ENCODE data around the gene HOXA10.

HOXA10 gene

DNA sequence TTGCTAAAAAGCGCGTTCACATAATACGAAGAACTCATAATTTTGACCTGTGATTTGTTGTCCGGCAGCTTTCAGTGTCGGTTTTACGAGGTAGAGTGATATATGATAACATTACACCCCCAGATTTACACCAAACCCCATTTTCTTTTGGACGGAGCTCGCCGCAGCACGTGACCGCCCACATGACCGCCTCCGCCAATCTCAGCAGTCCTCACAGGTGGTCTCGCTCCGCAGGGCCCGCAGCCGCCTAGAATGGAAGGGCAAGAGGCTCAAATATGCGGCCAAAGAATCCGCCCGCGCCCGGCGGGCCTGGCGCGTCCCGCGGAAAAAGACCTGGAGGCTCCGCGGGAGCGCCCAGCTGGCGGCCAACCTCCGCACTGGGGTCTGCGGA is 17.6 kb downstream of the HOXA10 start, which contains the start of gene HOXA7:
Gene HOXA7, minus strand, starts transcription at position 168 of the 391 bp plus-strand sequence. Its CDS starts 130 bp downstream, at position 38.
- DNase-seq (ENCODE audit: low read depth in 2 of 2), result no peak

GRCh38 chr7:27155816-27156507 is 18.2 kb downstream of the HOXA10 start:
- DNase-seq (ENCODE audit: low read depth in 2 of 2), result no peak

- DNase-seq (ENCODE audit: low read depth in 2 of 2), result peak in 1 of 2 experiments; percentile 45
These were observed 19.0 kb downstream of the HOXA10 start for GRCh38 chr7:27154901-27155815.

DNA sequence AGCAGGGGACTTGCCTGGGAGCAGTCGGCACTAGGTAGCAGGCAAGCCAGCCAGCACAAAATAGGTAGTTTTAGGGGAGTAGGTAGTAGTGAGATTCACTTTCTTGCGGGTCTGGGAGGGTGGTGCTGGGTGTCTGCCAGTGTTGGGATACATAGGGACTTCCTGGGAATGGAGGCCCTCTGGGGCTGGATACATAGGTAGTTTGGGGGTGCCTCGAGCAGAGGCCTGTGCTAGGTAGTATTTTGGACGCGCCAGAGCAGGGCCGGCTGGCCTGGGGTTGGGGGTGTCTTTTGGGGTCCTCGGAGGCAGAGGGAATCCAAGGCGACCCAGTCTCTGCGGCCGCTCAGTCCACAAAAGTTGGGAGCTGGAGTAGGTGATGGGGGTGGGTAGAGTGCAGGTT is 19.8 kb downstream of the HOXA10 start:
- DNase-seq (ENCODE audit: low read depth in 2 of 2), result no peak

GRCh38 chr7:27153526-27153925 is 20.6 kb downstream of the HOXA10 start:
- DNase-seq (ENCODE audit: low read depth in 2 of 2), result no peak

DNA sequence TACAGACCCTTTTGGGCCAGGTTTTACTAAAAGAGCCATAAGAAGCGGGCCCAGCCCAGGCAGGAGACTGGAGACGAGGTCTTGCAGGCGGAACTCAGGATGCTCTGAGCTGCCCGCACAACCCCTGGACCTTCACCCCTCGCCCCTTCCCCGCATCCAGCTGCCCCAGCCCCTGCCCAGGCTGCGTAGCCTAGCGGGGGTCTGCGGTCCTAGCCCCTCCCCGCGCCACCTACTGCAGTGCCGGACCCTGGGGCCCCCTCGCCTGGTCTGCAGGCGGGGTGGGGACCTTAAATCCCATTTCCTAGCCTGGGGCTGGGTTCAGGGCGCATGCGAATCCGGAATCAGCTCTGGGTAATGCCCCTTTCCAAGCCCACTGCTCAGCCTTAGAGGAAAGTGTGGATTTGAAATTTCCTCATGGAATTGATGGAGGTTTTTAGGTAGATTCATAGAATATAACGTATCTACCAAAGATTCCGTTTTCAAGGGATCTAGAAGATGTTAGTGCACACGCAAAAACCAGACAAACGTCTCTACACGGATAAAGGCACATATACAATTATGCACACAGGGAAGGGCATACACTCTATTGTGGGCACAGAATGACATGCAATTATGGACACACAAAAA is 21.2 kb downstream of the HOXA10 start:
- DNase-seq (ENCODE audit: low read depth in 2 of 2), result no peak

DNA sequence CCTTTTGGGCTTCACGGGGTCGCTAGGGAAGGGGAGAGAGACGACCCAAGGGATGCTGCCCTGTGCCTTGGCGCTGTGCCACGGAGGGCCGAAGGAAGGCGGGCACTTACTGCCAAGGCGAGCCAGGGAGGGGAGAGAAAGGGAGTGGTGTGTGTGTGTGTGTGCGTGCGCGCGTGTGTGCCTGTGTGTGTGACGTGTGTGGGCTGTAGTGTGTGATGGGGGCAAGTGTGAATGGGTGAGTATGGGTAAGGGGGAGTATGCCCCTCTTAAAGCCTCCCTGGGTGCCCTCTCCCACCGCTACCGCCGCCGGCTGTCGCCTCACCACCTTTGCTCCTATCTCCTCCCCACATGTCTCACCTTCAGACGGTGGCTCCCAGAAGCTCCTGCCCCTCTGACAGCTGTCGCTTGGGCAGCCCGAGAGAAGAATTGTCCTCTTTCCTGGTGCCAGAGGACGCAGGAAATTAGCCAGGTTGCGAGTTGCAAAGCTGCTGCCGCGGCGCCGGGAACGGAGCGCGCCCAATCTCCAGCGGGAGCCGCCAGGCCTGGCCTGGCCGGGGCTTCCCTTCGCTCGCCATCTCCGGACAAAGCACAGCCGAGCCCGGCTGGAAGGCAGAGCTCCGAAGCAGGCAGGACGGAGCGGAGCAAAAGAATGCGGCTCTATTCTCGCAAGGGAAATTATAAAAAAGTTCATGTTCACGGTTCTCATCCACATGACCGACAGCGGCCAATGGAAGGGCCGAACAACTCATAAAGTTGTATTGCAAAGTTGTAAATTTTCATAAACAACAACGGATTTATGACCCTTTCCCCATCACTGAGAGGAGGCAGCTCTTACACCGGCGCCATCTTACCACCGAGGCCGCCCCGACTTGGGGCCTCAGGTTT is 21.9 kb downstream of the HOXA10 start, which contains the start of gene HOXA3:
Gene HOXA3, minus strand, starts transcription at position 653 of the 885 bp plus-strand sequence. CDS start 41,943 bp downstream, outside the sequence.
- no peak for DNase-seq (ENCODE audit: low read depth in 2 of 2)

DNA sequence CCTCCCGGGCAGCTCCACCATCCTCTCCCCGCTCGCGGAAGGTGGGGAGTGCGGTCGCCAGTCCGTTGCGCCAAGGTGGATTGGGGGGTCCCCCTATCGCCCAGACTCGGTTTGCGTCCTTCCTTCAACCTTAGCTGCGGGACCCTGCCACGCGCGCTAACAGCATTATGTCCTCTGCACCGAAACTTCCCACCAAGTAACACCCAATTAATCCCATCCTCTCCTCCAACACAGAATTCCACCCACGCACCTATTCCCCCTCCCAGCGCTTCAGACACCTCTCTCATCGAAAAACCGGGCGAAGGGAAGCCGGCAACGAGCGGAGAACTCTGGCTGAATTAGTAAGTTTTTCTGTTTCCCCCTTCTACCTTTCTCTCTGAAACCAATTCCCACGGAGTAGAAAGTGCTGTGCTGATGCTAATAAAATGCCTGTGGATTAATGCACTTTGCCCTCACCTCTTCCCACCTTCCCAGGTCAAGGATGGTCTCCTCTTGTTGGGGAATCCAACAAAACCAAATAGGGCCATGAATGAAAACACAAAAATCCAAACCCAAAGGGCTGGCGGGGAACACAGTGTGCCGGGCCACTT is 22.7 kb downstream of the HOXA10 start:
- no peak for DNase-seq (ENCODE audit: low read depth in 2 of 2)

DNA sequence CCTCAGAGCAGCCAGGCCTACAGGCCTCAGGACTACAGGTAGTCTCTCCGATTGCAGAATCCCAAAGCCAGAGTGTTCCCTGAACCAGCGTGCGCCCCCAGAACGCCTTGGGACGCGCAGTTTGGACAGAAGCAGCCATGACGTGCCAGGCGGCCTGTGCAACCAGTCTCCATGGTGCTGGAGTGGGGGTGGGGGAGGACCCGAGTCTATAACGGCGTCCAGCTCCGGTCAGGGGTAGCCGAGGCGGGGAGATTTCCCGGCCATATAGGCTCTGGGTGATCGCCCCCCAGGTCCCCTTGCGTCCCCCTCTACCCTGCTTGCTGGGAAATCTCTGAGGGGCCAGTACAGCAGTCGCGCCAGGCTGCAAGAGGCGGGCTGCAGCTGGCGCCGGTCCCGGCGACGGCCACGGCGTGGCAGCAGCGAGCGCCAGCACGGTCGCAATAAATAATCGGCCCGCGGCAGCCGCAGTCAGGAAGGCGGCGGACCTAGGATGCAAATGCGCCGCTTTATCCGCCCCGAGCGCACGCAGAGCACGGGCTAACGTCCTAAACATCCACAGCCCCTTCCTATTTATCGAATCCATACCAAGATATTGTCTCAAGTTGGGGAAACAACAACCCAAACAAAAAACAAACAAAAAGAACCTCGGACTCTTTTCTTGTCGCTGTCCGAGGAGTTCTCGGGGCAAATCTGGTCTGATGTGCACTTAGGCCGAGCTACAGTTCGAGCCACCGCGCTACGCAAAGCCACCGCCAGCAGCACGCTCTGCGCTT is 23.4 kb downstream of the HOXA10 start:
- peak; percentile 41 to 58 for DNase-seq (ENCODE audit: low read depth in 2 of 2)

- DNase-seq (ENCODE audit: low read depth in 2 of 2), result no peak
These were observed 24.1 kb downstream of the HOXA10 start for GRCh38 chr7:27149842-27150567.

GRCh38 chr7:27148756-27149641 is 25.1 kb downstream of the HOXA10 start:
- no peak for DNase-seq (ENCODE audit: low read depth in 2 of 2)

DNA sequence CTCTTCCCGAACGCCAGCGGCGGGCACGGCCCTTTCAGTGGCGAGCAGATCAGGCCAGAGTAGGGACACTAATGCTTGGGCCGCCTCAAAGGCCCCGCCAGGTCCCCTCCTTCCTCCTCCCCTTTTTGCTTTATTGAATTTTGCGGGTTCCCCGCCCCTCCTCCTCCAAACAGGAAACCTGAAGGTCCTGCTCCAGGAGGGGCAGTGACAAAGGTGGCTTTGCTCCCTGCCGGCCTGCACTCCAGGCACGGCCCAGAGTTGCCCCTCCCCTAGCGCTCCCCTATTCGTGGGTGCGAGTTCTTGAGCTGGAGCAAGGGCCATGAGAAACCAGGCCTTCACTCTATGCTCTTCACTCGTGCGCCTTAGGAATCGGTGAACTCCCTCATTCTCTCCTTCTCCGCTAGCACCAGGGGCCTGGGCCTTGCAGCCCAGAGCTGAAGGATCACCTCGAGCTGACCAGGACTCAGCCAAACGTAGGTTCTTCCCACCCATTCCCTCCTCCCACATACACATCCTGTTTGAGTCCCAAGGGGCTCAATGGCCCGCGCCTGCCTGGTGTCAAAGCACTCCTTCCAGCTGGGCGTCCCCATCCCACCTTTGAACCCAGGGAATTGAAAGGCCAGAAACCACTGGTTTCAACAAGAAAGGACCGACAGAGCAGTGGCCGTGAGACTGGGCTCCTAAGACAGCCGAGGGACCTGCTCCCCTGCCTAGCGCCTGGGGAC is 25.9 kb downstream of the HOXA10 start:
- DNase-seq (ENCODE audit: low read depth in 2 of 2), result no peak

DNA sequence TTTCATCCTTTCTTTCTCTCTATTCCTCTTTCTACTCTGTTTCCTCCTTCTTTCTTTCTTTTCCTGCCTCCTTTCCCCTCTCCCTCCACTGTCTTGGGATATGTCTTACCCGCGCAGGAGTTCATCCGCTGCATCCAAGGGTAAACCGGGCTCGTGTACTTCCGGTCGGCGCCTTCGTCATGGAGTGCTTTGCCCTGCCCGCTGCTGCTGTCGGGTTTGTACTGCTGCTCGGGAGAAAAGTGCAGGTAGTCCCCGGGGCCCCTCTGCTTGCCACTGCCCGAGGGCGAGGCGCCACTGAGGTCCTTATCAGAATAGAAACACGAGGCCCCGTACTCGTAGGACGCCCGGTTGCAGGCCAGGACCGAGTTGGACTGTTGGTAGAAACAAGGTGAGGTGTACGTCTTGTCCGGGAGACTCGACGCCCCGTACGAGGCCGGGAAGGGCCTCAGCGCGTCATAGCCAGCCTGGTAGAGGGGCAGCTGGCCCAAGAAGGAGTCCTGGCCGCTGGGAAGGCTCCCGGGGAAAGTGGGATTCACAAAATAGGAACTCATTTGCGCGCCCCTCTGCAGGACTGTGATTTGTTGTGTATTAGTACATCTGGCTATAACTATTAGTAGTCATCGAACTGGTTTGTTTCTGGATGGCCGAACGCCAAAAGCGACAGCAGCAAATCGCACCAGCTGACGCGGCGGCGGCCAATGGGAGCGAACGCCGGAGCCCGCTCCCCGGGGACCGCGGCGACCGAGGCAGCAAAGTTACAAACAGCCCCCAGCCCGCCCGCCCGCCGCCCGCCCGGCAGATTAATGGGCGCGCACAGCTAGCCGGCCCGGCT is 26.7 kb downstream of the HOXA10 start, which contains the start of gene HOXA6:
Gene HOXA6, minus strand, starts transcription at position 576 of the 832 bp plus-strand sequence. Its CDS starts 25 bp downstream, at position 551.
- DNase-seq (ENCODE audit: low read depth in 2 of 2), result no peak

GRCh38 chr7:27146491-27147198 is 27.5 kb downstream of the HOXA10 start:
- DNase-seq (ENCODE audit: low read depth in 2 of 2), result no peak

- DNase-seq (ENCODE audit: low read depth in 2 of 2), result no peak
These were observed 28.2 kb downstream of the HOXA10 start for GRCh38 chr7:27145914-27146412.
